Endodermal cell (in vitro differentiated cells): Measurements from ENCODE around the gene HOPX. TPM values are rescaled to one million over a fixed set of nuclear protein-coding genes. Genes with fewer than 3 reads are reported as not detected.

ENCODE experiments used
- DNase-seq: peaks from one replicate; pipeline ENCODE4 v3.0.0-alpha.2; 2017
- H3K27ac ChIP-seq: 2 replicates; pipeline ENCODE4 v1.5.1; 2013; ENCODE audit warnings: mild to moderate bottlenecking, low read depth, low read length, moderate library complexity
- H3K27me3 ChIP-seq: 2 replicates; pipeline ENCODE4 v1.6.1; 2013; ENCODE audit warnings: mild to moderate bottlenecking, low read length, moderate library complexity; ENCODE audit not compliant: insufficient read depth, control insufficient read depth, poor library complexity, severe bottlenecking
- H3K36me3 ChIP-seq: 2 replicates; pipeline ENCODE4 v1.7.0; 2013; ENCODE audit warnings: mild to moderate bottlenecking, low read length, moderate library complexity; ENCODE audit not compliant: control insufficient read depth, insufficient read depth
- H3K4me1 ChIP-seq: one replicate; pipeline ENCODE4 v1.7.0; 2013; ENCODE audit warnings: low read length; ENCODE audit not compliant: control insufficient read depth, insufficient read depth
- H3K4me3 ChIP-seq: 2 replicates; pipeline ENCODE4 v1.5.1; 2013; ENCODE audit warnings: mild to moderate bottlenecking, low read length, moderate library complexity
- H3K9ac ChIP-seq: 2 replicates; pipeline ENCODE4 v1.6.1; 2013; ENCODE audit warnings: mild to moderate bottlenecking, low read length, moderate library complexity; ENCODE audit not compliant: poor library complexity, severe bottlenecking; ENCODE audit errors: extremely low read depth
- H3K9me3 ChIP-seq: 2 replicates; pipeline ENCODE4 v1.6.1; 2013; ENCODE audit warnings: mild to moderate bottlenecking, low read length, moderate library complexity; ENCODE audit not compliant: control insufficient read depth
- H3K27ac Mint-ChIP-seq: 2 replicates; pipeline ENCODE4 v1.8.0; 2020; ENCODE audit warnings: mixed read lengths
- H3K27me3 Mint-ChIP-seq: 2 replicates; pipeline ENCODE4 v1.8.0; 2021; ENCODE audit warnings: mild to moderate bottlenecking, mixed read lengths; ENCODE audit not compliant: insufficient read depth
- H3K36me3 Mint-ChIP-seq: 2 replicates; pipeline ENCODE4 v1.8.0; 2020; ENCODE audit warnings: low read depth, mixed read lengths
- H3K4me1 Mint-ChIP-seq: 2 replicates; pipeline ENCODE4 v1.8.0; 2020; ENCODE audit warnings: mixed read lengths
- H3K4me3 Mint-ChIP-seq: 2 replicates; pipeline ENCODE4 v1.8.0; 2020; ENCODE audit warnings: mild to moderate bottlenecking, moderate library complexity, mixed read lengths
- H3K9me3 Mint-ChIP-seq: 2 replicates; pipeline ENCODE4 v1.8.0; 2020; ENCODE audit warnings: mild to moderate bottlenecking, mixed read lengths
- WGBS, 2 experiments: methylation state at CpG; one replicate each; pipeline versions ENCODE4 v1.1.5 to v1.1.7; 2013; ENCODE audit warnings: missing lambda C conversion rate in 2 of 2, mixed read lengths in 1 of 2; ENCODE audit not compliant: insufficient coverage in 1 of 2, insufficient read length in 1 of 2; 5-methylcytosine and 5-hydroxymethylcytosine counted together
- total RNA-seq, 2 donors: library from RNA; stranded (reverse); fragmentation: NEBNext Ultra II Directional in 1 of 2; extraction: Animal tissue kit (Norgen Biotek cat#: 25700) in 1 of 2; gene quantifications; 2 replicates in 1 of 2; 3 replicates in 1 of 2; pipeline ENCODE4 v1.2.1, GENCODE V29; 2021
- TF ChIP-seq, protein P1 (sequence below): fragments of 200-600 bp; sonication (generic); conservative IDR thresholded peaks from 2 replicates; pipeline ENCODE4 v1.5.0; 2021; ENCODE audit warnings: antibody characterized with exemption, mild to moderate bottlenecking

The HOPX gene
- total RNA-seq, 2 donors from 2014 or later = not detected

- Mint-ChIP-seq H3K36me3 (no peaks in the 10 kb centered on the region), H3K27me3 (peaks cover 63% of the 10 kb centered on the region), H3K4me3 (no peak overlapping the region), H3K9me3 (no peaks in the 10 kb centered on the region), H3K4me1 (peaks cover 2% of the 10 kb centered on the region), H3K27ac (no peak overlapping the region)
- TF ChIP-seq, protein P1, sequence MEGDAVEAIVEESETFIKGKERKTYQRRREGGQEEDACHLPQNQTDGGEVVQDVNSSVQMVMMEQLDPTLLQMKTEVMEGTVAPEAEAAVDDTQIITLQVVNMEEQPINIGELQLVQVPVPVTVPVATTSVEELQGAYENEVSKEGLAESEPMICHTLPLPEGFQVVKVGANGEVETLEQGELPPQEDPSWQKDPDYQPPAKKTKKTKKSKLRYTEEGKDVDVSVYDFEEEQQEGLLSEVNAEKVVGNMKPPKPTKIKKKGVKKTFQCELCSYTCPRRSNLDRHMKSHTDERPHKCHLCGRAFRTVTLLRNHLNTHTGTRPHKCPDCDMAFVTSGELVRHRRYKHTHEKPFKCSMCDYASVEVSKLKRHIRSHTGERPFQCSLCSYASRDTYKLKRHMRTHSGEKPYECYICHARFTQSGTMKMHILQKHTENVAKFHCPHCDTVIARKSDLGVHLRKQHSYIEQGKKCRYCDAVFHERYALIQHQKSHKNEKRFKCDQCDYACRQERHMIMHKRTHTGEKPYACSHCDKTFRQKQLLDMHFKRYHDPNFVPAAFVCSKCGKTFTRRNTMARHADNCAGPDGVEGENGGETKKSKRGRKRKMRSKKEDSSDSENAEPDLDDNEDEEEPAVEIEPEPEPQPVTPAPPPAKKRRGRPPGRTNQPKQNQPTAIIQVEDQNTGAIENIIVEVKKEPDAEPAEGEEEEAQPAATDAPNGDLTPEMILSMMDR = no peak
- H3K27ac ChIP-seq = no peak overlapping the region
- no peaks in the 10 kb centered on the region for H3K9me3 ChIP-seq
- H3K27me3 ChIP-seq = peaks cover 4% of the 10 kb centered on the region
- H3K4me1 ChIP-seq = no peaks in the 10 kb centered on the region
- no peaks in the 10 kb centered on the region for H3K36me3 ChIP-seq
- DNase-seq = no peak
- H3K4me3 ChIP-seq = no peak overlapping the region
- H3K9ac ChIP-seq = no peak overlapping the region
- WGBS, 2 experiments = 90 to 93% methylated on average over 2 to 5 of the region's 5 CpGs
Observed at GRCh38 chr4:56665781-56666180, 15.3 kb downstream of the HOPX start.

DNA sequence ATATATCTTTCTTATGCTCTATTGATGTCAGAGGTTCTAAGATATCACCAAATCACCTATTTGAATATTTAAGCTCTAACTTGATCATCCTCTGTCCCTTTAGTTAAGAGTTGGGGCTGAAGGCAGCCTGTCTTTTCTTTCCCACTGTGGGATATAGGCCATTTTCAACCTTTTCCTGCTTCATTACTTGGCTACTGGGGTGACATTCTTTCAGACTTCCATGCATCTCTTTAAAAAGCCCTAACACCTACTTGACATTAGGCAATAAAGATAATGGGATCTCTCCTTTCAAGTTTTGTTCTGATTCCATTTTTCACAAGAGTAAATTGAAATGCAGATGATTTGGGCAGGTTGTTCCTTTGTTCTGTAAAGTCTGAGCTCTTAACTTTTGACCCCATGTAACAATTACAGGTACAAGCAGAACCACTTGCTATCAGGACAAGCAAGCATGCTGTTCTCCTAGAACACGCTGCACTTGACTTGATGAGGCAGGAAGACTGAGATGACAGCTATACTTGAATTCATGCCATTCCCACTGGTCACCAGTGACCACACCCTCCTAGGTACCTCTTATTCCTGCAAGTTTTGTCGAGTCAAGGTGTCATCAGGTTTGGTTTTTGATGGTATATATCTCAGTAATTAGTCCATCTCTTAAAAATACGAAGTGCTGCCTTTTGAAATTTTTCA, 18.2 kb downstream of the HOPX start:
- DNase-seq = peak; percentile 47
- no peak overlapping the region for H3K4me3 Mint-ChIP-seq
- H3K27me3 ChIP-seq = peaks cover 18% of the 10 kb centered on the region
- no peak overlapping the region for H3K4me3 ChIP-seq
- TF ChIP-seq, protein P1 = no peak
- 54 to 67% methylated on average over 3 of the region's 3 CpGs for WGBS, 2 experiments
- no peaks in the 10 kb centered on the region for H3K9me3 Mint-ChIP-seq
- H3K27me3 Mint-ChIP-seq = peaks cover 66% of the 10 kb centered on the region
- no peak overlapping the region for H3K27ac Mint-ChIP-seq
- H3K9me3 ChIP-seq = no peaks in the 10 kb centered on the region
- no peak overlapping the region for H3K9ac ChIP-seq
- no peaks in the 10 kb centered on the region for H3K36me3 Mint-ChIP-seq
- H3K36me3 ChIP-seq = no peaks in the 10 kb centered on the region
- no peak overlapping the region for H3K27ac ChIP-seq
- no peaks in the 10 kb centered on the region for H3K4me1 Mint-ChIP-seq
- no peaks in the 10 kb centered on the region for H3K4me1 ChIP-seq

DNA sequence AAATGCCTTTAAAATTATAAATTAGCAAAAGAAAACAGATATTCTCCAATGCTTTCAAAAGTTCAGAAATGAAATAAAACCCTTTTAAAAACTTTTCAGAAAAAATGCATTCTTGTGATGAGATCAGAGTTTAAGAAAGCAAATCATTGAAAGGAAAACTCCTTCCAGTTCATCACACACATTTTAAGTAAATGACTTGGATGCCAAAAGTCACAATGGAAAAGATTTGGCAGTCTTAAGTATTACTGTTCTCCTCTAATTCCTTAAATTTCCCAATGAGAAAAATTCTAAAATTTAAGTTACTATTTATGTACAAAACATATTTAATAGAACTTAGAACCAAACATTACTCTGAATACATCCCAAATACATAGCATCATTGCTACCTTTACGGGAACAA, 21.1 kb downstream of the HOPX start:
- Histone ChIP-seq H3K27me3 (peaks cover 44% of the 10 kb centered on the region), H3K9ac (no peak overlapping the region), H3K4me3 (no peak overlapping the region), H3K36me3 (no peaks in the 10 kb centered on the region), H3K4me1 (no peaks in the 10 kb centered on the region), H3K9me3 (no peaks in the 10 kb centered on the region), H3K27ac (no peak overlapping the region)
- DNase-seq = no peak
- 100% methylated on average over 1 of the region's 1 CpG; no CpG with 5 or more reads in 1 of the 2 experiments for WGBS, 2 experiments
- H3K36me3 Mint-ChIP-seq = no peaks in the 10 kb centered on the region
- TF ChIP-seq, protein P1 = no peak
- peaks cover 73% of the 10 kb centered on the region for H3K27me3 Mint-ChIP-seq
- H3K4me1 Mint-ChIP-seq = peaks cover 4% of the 10 kb centered on the region
- H3K27ac Mint-ChIP-seq = no peak overlapping the region
- no peak overlapping the region for H3K4me3 Mint-ChIP-seq
- no peaks in the 10 kb centered on the region for H3K9me3 Mint-ChIP-seq
